HG03378 (cell line): Measurements from ENCODE around the gene WHAMM.
"Not testable (repeated sequence)": the region's sequence is repeated elsewhere in the genome, so short reads cannot be mapped to it uniquely, and the experiment has no call there.

ENCODE experiments used
- ATAC-seq: cut with Tn5 transposase; IDR thresholded peaks from one replicate; pipeline ENCODE4 v1.9.1; 2021; ENCODE audit warnings: mild to moderate bottlenecking, moderate library complexity; ENCODE audit not compliant: unreplicated experiment

WHAMM gene

GRCh38 chr15:82862886-82863285 is 53.5 kb downstream of the WHAMM start:
- ATAC-seq = no peak

- ATAC-seq = no peak
These were observed 55.5 kb downstream of the WHAMM start for GRCh38 chr15:82864967-82865366.

GRCh38 chr15:82865581-82865980 is 56.2 kb downstream of the WHAMM start:
- not testable (repeated sequence) for ATAC-seq

DNA sequence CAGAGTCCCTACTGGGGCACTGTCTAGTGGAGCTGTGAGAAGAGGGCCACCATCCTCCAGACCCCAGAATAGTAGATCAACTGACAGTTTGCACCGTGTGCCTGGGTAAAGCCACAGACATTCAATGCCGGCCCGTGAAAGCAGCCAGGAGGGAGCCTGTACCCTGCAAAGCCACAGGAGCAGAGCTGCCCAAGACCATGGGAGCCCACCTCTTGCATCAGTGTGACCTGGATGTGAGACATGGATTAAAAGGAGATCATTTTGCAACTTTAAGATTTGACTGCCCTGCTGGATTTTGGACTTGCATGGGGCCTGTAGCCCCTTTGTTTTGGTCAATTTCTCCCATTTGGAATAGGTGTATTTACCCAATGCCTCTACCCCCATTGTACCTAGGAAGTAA is 56.6 kb downstream of the WHAMM start:
- not testable (repeated sequence) for ATAC-seq

DNA sequence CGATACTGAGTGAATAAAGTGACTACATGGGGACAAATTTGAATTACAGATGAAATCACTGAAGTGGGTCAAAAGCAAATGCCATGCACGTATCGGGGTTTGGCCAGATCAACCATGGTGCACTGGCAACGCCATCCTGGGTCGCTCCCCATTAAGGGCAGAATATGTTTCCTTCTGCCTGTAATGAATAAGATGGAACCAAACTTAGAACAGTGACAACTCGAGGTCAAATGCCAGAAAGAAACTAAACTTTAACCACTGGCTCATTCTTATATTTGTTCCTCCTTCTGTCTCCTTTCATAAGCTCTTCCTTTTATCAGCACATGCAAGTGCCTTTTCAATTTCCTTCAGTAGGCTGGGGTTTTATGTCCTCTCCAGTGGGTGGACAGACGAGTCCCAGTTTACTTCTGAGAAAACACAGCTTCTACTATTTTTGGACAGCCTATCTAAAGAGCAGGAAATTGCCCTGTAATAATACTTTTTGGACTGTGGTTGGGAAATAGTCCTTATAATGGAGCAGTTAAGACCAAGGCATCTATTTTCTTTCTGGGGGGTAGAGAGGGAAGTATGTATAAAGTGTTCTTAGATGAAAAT is 61.4 kb downstream of the WHAMM start:
- no peak for ATAC-seq

DNA sequence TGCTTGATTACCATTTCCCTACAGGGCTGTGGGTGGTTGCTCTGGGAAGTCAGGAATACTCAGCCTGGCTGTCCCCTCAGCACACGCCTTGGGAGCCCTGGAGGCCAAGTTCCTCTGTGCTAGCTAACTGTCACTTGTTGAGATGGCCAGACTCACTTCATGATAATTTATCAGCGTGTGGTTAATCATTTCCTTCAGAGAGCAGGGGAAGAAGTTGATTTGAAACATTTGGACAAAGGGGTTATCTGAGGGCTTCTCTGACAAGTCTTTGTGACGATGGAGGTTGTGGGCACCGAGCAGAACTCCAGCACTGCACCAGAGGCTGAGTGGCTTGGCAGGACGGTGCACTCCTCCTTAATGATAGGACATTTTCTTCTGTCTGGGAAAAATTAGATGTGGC is 61.9 kb downstream of the WHAMM start:
- ATAC-seq = no peak

- ATAC-seq = no peak
These were observed 62.5 kb downstream of the WHAMM start for GRCh38 chr15:82871832-82872484.

GRCh38 chr15:82873000-82873680 is 63.7 kb downstream of the WHAMM start:
- no peak for ATAC-seq

- ATAC-seq = no peak
These were observed 64.8 kb downstream of the WHAMM start for GRCh38 chr15:82874267-82874666.

DNA sequence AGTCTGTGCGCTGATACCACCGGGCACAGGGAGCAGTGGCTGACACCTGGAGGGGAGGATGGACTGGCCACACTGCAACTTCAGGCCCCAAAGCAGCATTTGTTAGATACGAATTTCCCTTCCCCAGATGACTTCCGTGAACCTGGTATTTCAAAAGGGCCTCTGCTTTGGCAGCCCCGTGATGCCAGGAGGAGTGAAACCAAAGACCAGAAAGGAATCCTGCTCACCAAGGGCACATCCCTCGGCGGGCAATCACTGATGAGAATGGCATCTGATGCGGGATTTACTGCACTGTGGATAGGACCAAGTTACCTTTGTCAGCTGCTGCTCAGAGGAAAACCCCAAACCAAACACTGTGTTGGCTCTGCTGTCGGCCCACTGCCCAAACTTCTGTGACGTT is 65.5 kb downstream of the WHAMM start:
- no peak for ATAC-seq

DNA sequence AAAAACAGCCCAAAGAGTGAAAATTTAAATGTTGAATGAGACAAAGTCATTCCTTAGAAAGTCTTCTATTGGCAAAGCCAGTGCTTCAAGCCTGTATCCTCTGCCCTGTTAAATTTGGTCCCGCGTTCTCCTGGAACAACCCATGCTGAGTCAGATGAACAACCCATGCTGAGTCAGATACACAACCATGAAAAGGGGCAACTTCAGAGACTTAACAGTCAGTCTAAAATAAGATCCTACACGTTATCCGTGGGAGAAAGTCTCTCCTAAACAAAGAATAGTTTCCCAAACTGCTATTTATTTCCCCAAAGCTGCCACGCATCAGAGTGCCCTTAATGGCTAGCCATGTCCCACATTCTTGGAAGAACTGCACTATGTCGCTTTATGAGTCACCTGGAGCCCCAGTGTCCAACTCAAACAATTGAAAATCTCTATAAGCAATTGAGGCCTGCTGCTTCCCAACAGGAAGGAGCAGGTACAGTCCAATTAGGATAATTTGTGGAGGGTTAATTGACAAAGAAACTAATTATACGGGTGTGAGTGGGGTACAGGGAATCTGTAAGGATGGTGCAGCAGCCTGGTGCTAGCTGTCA is 66.1 kb downstream of the WHAMM start:
- no peak for ATAC-seq

- no peak for ATAC-seq
These were observed 68.4 kb downstream of the WHAMM start for GRCh38 chr15:82877825-82878224.

DNA sequence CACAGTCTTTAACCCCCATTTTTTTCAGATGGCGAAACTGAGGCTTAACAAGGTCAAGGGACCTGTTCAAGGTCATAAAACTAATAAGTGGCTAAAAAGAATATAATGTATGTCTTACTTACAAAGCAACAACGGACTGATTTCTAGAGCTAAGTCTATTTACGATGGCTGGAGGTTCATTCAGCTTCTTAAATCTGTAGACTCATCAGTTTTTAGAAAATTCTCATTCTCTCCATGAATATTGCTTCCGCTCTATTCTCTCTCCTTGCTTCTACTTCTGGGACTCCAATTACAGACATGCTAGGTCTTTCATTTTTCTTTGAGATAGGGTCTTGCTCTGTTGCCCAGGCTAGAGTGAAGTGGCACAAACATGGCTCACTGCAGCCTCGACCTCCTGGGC is 68.9 kb downstream of the WHAMM start:
- ATAC-seq = no peak

GRCh38 chr15:82880704-82881103 is 71.3 kb downstream of the WHAMM start:
- no peak for ATAC-seq

GRCh38 chr15:82881747-82882146 is 72.3 kb downstream of the WHAMM start:
- no peak for ATAC-seq

DNA sequence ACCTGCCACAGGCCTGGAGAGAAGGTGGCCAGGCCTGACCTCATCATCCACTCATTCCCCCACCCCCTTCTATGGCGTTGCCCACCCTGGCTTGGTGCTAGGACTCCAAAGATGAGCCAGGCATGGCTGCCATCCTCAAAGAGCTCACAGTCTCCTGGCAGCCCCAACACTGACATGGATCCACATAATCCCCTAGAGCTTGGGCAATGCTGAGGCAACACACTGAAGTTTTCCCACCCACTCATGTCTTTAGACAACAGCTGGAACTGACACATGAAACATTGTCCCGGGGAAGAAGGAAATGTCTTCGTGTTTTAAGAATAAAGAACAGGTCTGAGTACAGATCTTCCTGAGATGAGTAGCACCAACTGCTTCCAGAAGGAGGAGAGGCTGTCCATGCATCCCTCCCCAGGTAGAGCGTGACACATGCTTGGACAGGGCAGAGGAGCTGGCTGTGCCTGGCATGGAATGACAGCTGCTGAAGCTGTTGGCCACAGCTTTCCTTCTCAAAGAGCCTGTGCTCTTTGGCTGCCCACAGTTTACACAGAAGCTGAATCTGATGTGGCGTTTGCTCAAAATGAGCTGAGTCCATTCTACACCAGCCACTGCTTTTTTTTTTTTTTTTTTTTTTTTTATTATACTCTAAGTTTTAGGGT is 73.0 kb downstream of the WHAMM start:
- no peak for ATAC-seq
